Activated CD8-positive, alpha-beta memory T cell treated with anti-CD3 and anti-CD28 coated beads for 4 hours (primary cell): ENCODE data around the gene INSYN1.
"Not testable (repeated sequence)": the region's sequence is repeated elsewhere in the genome, so short reads cannot be mapped to it uniquely, and the experiment has no call there.

Source experiments
- DNase-seq, 2 donors: peaks; one replicate each; pipeline ENCODE4 v3.0.0-alpha.2; 2020; ENCODE audit warnings: low read depth in 2 of 2

Gene INSYN1

GRCh38 chr15:73749533-73749932, 3.6 kb downstream of the INSYN1 start:
- no peak for DNase-seq

- DNase-seq = no peak
Observed at GRCh38 chr15:73748730-73749129, 4.4 kb downstream of the INSYN1 start.

GRCh38 chr15:73747847-73748590, 5.1 kb downstream of the INSYN1 start:
- DNase-seq = no peak

GRCh38 chr15:73746883-73747282, 6.3 kb downstream of the INSYN1 start:
- DNase-seq = no peak

GRCh38 chr15:73746261-73746660, 6.9 kb downstream of the INSYN1 start:
- DNase-seq = no peak

- no peak for DNase-seq
Observed at GRCh38 chr15:73745073-73745472, 8.1 kb downstream of the INSYN1 start.

- no peak for DNase-seq
Observed at GRCh38 chr15:73744293-73744692, 8.9 kb downstream of the INSYN1 start.

GRCh38 chr15:73741321-73741836, 11.8 kb downstream of the INSYN1 start:
- DNase-seq = no peak

- no peak for DNase-seq
Observed at GRCh38 chr15:73740152-73741048, 12.8 kb downstream of the INSYN1 start.

- DNase-seq = no peak
Observed at GRCh38 chr15:73737535-73737934, 15.6 kb downstream of the INSYN1 start.

GRCh38 chr15:73732930-73733329, 20.2 kb downstream of the INSYN1 start:
- DNase-seq = no peak

GRCh38 chr15:73732051-73732450, 21.1 kb downstream of the INSYN1 start:
- not testable (repeated sequence) for DNase-seq

GRCh38 chr15:73727330-73727976, 25.7 kb downstream of the INSYN1 start:
- DNase-seq = no peak

GRCh38 chr15:73724212-73724611, 28.9 kb downstream of the INSYN1 start:
- no peak for DNase-seq

GRCh38 chr15:73723191-73723590, 30.0 kb downstream of the INSYN1 start:
- DNase-seq = no peak

GRCh38 chr15:73722425-73722824, 30.7 kb downstream of the INSYN1 start:
- no peak for DNase-seq

- no peak for DNase-seq
Observed at GRCh38 chr15:73718694-73719093, 34.5 kb downstream of the INSYN1 start.

GRCh38 chr15:73717802-73718201, 35.3 kb downstream of the INSYN1 start:
- DNase-seq = no peak

- DNase-seq = no peak
Observed at GRCh38 chr15:73717206-73717605, 35.9 kb downstream of the INSYN1 start.

- no peak for DNase-seq
Observed at GRCh38 chr15:73716417-73716816, 36.7 kb downstream of the INSYN1 start.

GRCh38 chr15:73715417-73715816, 37.7 kb downstream of the INSYN1 start:
- no peak for DNase-seq

- no peak for DNase-seq
Observed at GRCh38 chr15:73714695-73715301, 38.4 kb downstream of the INSYN1 start.
